SK-N-MC (cell line): ENCODE results near the gene SUCLG2.

Source experiments
- FOXP2 ChIP-seq: optimal IDR thresholded peaks from 2 replicates; pipeline ENCODE3; 2011; ENCODE audit warnings: mild to moderate bottlenecking, moderate library complexity; ENCODE audit not compliant: insufficient read depth; ENCODE audit errors: extremely low read length, control extremely low read depth
- POLR2AphosphoS5 ChIP-seq: IDR thresholded peaks from 2 replicates; pipeline ENCODE4 v1.6.1; 2012; ENCODE audit warnings: mild to moderate bottlenecking, low read depth, low read length, borderline replicate concordance

DNA sequence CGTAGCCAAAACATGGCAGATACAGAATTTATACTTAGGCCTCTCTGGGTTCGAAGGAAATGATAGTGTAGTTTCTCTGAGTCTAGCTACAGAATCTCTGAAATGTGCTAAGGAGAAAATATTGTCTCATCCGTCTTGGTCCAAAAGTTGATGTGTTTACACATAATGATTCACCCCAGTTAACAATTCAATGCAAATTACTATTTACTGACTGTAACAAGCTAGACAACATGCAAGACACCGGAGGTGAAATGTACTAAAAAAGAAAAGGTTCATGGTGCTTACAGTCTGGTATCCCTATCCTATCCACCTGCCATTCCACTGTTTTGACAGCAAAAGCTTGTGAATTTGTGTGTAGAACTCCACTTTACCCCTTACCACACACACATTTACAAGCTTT is 146.8 kb downstream of the SUCLG2 start:
- TF ChIP-seq POLR2AphosphoS5: no peak
- no peak for TF ChIP-seq FOXP2
